Stimulated activated CD4-positive, alpha-beta T cell treated with anti-CD3 and anti-CD28 coated beads, Interleukin-2, amount 100 ng/mL, for 4 hours (primary cell): ENCODE data around the gene AIFM3.
"Not testable (repeated sequence)": the region's sequence is repeated elsewhere in the genome, so short reads cannot be mapped to it uniquely, and the experiment has no call there.

Experiments used
- DNase-seq: peaks from one replicate; pipeline ENCODE4 v3.0.0-alpha.2; 2020; ENCODE audit warnings: low read depth

AIFM3 gene, protein sequence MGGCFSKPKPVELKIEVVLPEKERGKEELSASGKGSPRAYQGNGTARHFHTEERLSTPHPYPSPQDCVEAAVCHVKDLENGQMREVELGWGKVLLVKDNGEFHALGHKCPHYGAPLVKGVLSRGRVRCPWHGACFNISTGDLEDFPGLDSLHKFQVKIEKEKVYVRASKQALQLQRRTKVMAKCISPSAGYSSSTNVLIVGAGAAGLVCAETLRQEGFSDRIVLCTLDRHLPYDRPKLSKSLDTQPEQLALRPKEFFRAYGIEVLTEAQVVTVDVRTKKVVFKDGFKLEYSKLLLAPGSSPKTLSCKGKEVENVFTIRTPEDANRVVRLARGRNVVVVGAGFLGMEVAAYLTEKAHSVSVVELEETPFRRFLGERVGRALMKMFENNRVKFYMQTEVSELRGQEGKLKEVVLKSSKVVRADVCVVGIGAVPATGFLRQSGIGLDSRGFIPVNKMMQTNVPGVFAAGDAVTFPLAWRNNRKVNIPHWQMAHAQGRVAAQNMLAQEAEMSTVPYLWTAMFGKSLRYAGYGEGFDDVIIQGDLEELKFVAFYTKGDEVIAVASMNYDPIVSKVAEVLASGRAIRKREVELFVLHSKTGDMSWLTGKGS

DNA sequence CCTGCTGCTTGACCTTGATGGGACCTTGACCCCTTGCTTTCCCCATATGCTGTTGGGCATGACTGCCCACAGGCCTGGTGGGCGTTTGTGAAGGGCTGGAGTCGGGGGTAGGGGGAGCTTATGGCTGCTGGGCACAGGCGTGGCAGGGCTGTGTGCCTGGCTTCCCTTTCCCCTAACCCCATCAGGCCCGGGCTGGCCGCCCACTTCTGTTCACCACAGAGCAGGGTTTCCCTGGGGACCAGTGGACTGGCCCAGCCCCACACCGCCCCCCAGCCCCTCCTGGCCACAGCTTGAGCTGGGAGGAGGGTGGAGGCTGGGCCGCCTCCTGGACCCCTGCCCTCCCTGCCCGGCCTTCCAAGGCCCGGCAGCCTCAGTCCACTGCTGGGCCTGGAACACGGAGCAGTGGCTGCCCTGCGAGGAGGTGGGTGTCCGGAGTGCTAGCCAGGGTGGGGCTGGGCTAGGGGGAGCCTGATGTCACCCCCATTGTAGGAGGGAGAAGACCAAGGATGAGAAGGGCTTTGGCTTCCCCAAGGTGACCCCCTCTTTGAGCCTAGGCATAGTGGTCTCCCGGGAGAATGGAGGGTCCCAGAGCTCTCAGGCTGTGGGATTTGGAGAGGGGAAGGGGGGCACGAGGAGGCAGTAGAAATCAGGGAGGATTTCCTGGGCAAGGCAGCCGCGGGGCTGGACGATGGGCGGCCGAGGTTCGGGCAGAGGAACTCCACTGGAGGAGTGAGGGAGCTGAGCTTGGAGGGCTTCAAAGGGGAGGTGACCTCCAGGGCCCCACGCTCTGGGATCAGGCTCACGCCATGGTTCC, at the start of gene AIFM3:
AIFM3 (plus strand) TSS at position 373 of the 814 bp plus-strand sequence. CDS start 690 bp downstream, outside the sequence.
- DNase-seq: no peak

DNA sequence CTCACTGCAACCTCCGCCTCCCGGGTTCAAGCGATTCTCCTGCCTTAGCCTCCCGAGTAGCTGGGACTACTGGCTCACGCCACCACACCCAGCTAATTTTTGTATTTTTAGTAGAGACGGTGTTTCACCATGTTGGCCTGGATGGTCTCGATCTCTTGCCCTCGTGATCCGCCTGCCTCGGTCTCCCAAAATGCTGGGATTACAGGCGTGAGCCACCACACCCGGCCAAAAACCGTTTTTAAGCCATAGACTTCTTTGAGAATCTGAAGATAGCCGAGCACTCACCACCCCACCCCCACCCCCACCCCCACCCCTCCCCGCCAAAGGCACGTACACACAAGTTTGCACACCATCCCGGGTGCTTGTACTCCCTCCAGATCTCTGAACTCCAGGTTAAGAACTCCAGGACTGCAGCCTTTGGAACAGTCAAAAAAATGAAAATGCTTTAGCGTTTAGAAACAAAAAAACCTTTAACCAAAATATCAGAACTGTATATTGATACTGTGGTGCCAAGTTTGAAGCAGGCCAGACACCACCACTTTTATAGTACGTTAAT, 48.3 kb upstream of the AIFM3 start:
- no peak for DNase-seq

DNA sequence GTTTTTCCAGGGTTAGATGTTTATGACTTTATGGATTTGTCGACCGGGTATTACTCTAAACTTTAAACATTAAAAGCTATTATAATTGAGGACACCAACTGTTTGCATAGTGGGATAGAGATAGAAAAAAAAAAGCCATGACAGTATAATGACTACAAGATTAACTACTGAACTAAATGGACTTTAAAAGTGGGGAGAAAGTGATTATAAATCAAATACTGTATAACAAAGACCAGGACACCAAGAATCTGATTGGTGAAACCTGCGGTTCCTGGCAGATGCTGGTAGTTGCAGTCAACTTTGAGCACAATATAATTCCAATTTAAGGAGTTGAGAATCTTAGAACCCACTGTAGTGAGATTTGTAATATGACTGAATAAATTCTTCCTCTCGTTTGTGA, 47.3 kb upstream of the AIFM3 start:
- DNase-seq: no peak

DNA sequence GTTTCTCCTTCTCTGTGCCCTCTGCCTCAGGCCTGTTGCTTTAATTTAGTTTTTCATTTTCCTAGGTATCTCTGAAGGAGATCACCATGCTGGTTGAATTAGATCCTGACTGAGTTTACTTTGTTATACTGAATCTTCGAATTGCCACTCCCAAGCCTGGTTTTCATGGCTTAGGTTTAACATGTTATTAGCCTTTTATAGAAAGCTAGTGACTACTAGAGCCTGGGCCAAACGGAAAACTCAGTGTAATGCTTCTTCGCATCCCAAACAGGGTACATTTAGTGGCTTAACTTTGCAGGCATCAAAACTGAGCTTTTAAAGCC, 46.2 kb upstream of the AIFM3 start:
- no peak for DNase-seq

DNA sequence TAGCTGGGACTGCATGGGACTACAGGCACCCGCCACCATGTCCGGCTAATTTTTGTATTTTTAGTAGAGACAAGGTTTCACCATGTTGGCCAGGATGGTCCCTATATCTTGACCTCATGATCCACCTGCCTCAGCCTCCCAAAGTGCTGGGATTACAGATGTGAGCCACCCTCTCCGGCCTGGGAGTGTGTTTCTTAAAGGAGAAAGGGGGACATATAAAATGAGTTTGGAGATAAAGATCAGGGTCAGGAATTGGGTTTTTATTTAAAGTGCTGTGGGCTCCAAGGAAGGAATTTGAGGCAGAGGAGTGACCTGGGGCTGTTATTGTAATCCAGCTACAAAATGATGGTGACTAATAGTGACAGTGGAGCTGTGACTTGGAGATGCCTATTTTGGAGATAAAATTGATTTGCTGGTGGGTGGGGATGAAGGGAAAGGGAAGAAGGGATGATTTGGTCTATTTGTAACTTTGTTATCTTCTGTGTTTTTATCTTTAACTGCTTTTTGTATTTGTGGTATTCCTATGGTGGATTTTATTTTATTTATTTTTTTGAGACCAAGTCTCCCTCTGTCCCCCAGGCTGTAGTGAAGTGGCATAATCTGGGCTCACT, 44.8 kb upstream of the AIFM3 start:
- no peak for DNase-seq

DNA sequence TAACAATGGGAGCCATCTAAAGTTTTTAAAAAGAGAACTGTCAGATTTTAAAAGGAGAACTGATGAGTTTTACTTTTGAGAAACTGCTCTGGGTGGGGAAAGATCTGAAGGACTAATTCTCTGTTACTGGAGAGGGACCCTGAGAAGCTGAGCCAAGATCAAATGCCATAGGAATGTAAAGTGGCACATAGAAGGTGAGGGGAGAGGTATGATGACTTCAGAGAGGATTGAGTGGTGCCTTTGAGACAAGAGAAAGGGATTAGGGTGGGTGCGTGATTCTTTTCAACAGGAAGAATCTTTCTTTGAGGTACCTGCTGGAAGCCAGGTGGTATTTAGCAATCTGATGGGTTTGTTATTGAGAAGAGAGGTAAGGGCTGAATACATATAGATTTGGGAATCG, 40.8 kb upstream of the AIFM3 start:
- no peak for DNase-seq

DNA sequence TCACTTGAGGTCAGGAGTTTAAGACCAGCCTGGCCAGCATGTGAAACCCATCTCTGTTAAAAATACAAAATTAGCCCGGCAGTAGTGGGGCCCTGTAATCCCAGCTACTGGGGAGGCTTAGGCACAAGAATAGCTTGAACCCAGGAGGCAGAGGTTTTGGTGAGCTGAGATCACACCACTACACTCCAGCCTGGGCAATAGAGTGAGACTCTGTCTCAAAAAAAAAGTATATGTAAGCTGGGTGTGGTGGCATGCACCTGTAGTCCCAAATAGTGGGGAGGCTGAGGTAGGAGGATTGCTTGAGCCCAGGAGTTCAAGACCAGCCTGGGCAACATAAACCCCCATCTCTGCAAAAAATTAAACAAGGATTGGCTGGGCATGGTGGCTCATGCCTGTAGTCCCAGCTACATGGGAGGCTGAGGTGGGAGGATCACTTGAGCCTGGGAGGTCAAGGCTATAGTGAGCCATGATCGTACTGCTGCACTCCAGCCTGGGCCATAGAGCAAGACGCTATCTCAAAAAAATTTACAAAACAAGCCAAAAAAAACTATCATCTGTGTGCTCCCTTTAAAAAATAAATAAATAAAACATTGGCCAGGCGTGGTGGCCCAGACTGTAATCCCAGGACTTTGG, 39.0 kb upstream of the AIFM3 start:
- no peak for DNase-seq

DNA sequence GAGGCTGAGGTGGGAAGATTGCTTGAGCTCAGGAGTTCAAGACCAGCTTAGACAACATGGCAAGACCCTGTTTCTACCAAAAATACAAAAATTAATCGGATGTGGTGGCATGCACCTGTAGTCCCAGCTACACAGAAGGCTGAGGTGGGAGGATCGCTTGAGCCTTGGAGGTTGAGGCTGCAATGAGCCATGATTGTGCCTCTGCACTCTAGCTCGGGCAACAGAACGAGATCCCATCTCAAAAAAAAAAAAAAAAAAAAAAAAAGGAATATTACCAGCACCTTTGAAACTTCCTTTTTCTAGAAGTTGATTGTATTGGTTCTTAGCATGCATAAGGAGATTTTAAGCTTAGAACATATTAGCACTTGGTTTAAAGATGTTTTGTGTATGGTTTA, 38.5 kb upstream of the AIFM3 start:
- DNase-seq: no peak

DNA sequence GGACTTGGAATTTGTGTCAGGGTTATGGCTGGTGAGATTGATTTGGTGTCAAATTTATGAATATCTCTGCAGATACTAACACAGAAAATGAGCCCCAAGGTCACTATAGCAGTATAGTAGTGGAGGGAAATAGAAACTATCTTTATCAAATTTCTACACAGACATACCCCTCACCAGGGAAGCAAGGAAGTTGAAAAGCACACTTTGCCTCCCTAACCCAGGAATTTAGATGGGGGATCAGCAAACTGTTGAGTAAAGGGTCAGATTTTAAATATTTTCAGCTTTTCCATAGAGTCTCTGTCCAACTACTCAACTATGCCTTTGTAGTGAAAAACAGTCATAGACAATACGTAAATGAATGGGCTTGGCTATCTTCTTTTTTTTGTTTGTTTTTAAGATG, 37.1 kb upstream of the AIFM3 start:
- no peak for DNase-seq

DNA sequence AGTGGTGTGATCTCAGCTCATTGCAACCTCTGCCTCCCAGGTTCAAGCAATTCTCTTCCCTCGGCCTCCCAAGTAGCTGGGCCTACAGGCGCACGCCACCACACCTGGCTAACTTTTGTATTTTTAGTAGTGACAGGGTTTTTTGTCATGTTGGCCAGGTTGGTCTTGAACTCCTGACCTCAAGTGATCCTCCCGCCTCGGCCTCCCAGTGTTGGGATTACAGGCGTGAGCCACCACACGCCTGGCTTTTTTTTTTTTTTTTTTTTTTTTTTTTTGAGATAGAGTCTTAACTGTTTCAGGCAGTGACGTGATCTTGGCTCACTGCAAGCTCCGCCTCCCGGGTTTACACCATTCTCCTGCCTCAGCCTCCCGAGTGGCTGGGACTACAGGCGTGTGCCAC, 36.6 kb upstream of the AIFM3 start:
- DNase-seq: not testable (repeated sequence)

DNA sequence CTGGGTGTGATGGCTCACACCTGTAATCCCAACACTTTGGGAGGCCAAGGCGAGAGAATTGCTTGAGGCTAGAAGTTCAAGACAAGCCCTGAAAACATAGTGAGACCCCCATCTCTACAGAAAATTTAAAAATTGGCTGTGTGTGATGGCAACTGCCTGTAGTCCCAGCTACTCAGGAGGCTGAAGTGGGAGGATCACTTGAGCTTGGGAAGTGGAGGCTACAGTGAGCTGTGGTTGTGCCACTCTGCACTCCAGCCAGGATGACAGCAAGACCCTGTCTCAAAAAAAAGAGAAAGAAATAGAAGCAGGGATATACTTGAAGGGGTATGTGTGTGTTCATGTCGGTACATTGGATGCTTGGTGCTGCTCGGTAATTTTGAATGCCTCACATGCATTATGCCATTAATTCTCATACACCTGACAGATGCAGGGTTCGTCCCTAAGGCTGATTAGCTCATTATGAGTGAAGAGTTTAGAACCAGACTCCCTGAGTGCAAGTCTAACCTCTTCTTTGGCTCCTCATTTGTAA, 35.9 kb upstream of the AIFM3 start:
- DNase-seq: no peak

DNA sequence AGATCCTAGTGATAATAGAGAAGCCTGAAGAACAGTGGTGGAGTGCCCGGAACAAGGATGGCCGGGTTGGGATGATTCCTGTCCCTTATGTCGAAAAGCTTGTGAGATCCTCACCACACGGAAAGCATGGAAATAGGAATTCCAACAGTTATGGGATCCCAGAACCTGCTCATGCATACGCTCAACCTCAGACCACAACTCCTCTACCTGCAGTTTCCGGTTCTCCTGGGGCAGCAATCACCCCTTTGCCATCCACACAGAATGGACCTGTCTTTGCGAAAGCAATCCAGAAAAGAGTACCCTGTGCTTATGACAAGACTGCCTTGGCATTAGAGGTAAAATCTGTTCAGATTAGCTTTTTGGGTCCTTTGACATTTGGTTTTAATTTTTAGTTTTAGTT, 33.1 kb upstream of the AIFM3 start:
- DNase-seq: no peak

DNA sequence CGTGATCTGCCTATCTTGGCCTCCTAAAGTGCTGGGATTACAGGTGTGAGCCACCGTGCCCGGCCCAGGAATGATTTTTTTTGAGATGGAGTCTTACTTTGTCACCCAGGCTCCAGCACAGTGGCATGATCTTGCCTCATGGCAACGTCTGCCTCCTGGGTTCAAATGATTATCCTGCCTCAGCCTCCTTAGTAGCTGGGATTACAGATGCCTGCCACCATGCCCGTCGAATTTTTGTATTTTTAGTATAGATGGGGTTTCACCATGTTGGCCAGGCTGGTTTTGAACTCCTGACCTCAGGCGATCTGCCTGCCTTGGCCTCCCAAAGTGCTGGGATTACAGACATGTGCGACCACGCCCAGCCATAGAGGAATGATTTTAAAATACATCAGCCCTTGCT, 32.0 kb upstream of the AIFM3 start:
- not testable (repeated sequence) for DNase-seq

DNA sequence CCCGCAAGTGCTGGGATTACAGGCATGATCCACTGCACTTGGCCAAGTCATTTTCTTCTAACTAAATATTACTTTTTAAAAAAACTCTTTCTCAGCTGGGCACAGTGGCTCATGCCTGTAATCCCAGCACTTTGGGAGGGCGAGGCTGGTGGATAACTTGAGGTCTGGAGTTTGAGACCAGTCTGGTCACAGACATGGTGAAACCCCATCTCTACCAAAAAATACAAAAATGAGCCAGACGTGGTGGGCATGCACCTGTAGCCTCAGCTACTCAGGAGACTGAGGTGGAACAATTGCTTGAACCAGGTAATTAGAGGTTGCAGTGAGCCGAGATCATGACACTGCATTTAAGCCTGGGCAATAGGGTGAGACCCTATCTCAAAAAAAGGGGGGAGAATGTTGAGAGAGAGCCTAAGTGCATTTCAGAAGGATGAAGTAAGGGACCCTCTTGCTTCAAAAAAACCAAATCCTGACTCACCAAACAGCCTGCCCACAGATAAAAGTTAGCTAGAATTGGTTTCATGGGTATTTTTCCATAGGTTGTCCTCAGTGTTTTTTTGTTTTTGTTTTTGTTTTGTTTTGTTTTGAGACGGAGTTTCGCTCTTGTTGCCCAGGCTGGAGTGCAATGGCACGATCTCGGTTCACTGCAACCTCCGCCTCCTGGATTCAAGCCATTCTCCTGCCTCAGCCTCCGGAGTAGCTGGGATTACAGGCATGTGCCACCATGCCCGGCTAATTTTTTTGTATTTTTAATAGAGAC, 31.1 kb upstream of the AIFM3 start:
- DNase-seq: not testable (repeated sequence)

DNA sequence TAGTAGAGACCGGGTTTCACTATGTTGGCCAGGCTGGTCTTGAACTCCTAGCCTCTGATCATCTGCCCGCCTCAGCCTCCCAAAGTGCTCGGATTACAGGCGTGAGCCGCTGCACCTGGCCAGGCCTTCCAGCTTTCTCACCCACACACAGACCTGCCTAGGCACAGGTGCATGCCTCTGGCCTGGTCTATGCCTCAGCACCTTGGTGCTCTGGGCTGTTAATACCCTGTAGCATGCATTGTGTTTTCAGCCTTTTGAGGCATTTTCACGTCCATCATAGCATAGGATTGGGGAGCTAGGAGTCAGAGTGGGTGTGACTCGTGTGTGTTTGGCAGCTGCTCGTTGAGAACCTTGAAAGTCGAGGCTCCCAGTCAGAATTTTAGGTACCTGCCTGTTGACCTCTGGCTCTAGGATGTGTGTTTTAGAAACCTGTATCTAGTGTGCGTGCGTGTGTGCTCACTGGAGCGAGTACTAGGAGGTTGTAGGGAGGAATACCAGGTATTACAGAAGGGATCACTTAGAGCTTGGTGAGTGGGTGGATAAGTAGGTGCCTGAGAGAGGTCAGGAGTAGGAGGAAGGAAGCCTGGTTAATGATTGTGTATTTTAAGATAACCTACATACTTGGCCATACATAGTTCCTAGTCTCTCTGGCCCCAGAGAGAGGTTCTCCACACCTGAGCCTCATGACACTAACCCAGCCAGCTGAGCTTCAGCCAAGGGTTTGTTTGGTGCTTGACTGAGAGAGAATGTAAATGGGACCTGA, 29.8 kb upstream of the AIFM3 start:
- no peak for DNase-seq

DNA sequence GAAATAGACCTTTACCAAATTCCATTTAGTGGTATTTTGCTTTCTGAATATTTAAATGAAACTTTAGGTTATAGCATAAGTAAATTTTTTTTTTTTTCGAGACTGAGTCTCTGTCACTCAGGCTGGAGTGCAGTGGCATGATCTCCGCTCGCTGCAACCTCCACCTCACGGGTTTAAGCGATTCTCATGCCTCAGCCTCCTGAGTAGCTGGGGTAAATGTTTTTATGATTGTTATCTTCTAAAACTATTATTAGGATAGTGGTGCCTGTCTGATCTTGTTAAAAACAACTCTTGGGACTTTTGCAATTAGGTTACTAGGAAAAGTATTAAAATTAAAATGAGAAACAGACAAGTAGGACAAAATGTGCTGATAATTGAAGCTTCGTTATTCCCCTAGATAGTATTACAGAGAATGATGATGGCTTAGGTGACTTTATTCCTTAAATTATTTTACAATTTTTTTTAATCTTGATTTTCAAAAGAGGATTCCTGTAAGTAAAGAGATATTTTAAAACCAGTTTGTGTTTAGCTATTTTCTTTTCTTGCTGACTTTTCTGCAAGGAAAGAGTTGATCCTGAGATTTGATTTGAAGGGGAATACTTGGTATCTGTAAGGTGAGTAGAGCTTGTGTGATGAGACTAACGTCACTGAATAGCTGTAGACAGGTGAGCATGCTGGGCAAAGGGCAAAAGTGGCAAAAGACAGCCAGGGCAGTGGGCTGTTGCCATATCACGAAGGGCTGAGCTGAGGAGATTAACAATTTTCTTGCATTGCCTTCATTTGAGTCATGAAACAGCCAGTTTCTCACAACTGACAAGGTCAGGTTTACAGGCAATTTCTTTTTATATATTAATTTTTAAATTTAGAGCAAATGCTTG, 29.0 kb upstream of the AIFM3 start:
- DNase-seq: no peak

DNA sequence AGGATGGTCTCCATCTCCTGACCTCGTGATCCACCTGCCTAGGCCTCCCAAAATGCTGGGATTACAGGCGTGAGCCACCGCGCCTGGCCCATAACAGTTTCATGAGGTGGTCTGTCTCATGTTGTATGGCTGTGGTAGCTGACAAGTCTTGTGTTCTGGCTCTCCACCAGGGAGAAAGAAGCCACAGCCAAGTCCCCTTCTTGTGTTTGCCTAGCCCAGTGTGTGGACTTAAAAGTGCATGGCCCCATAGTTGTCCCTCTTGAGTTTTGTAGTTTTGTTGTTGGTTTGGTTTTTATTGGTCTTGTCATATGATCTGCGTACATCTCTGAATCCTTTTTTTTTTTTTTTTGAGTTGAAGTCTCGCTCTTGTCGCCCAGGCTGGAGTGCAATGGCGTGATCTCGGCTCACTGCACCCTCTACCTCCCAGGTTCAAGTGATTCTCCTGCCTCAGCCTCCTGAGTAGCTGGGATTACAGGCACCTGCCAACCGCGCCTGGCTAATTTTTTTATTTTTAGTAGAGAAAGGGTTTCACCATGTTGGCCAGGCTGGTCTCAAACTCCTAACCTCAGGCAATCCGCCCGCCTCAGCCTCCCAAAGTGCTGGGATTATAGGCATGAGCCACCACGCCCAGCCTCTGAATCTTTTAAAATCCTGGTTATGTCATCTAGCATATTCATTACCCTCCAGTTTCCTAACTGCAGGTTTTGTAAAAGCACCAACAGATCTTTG, 27.4 kb upstream of the AIFM3 start:
- DNase-seq: not testable (repeated sequence)

DNA sequence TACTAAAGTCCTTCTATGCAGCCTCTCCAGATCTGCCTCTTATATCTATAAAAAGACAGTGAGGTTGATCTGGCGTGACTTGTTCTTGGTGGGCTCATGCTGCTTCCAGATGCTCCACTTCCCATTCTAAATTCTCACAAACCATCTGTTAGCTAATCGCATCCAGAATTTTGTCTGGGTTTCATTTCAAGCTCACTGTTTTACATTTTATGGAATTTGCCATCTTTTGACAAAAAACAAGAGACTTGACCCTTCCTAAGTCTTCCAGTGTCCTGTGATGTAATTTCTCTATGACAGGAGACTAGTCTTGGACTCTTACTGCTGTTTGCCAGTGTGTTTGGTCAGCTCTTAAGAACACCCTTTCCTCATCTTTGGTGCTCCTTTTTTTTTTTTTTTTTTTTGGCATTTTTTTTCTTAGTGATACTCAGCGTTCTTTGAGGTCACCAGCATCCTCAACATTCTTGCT, 26.8 kb upstream of the AIFM3 start:
- DNase-seq: no peak
